ENCODE results near the gene ELOA. TPM values are rescaled to one million over a fixed set of nuclear protein-coding genes. Genes with fewer than 3 reads are reported as not detected.

ELOA gene
- total and polyA plus RNA-seq, 2 of the 13 experiments (the other 11 are each of a cell fraction or from before 2014, with no cell fraction given) = 14.2 to 28.5 TPM

- no peak for TF ChIP-seq ONECUT2 (CRISPR knock-in tag; IDR thresholded peaks at IDR 0.05)
- TF ChIP-seq, protein P1, sequence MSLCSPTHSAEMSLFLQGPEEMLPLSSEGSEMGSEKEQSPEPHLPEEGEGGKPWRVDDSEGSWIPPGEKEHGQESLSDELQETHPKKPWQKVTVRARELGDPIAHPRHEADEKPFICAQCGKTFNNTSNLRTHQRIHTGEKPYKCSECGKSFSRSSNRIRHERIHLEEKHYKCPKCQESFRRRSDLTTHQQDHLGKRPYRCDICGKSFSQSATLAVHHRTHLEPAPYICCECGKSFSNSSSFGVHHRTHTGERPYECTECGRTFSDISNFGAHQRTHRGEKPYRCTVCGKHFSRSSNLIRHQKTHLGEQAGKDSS (CRISPR knock-in tag; IDR thresholded peaks at IDR 0.05; ENCODE audit: borderline replicate concordance, low read depth) = no peak; the same call in 1 of the 2 replicates
- TF ChIP-seq, protein P2, sequence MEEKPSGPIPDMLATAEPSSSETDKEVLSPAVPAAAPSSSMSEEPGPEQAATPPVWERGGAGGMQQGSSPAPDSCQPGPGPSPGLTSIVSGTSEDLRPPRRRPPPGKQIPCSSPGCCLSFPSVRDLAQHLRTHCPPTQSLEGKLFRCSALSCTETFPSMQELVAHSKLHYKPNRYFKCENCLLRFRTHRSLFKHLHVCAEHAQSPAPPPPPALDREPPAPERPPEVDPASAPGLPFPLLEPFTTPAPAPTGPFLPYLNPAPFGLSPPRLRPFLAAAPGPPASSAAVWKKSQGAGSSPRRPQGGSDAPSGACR (CRISPR knock-in tag; IDR thresholded peaks at IDR 0.05) = no peak; the same call in 1 of the 2 replicates
- 0 out of 2 replicates have a peak, but pooled peaks have one; percentile 14 for TF ChIP-seq ZBTB39 (CRISPR knock-in tag; IDR thresholded peaks at IDR 0.05)
- peak; percentile 80; the same call in 1 of the 2 replicates for TF ChIP-seq MXD3 (CRISPR knock-in tag; IDR thresholded peaks at IDR 0.05)
- TF ChIP-seq ISL2 (CRISPR knock-in tag; IDR thresholded peaks at IDR 0.05) = 0 out of 2 replicates have a peak, but pooled peaks have one; percentile 16
- no peak; the same call in 1 of the 2 replicates for TF ChIP-seq ZSCAN9 (CRISPR knock-in tag; IDR thresholded peaks at IDR 0.05; ENCODE audit: borderline replicate concordance)
- TF ChIP-seq THAP11 (CRISPR knock-in tag; IDR thresholded peaks at IDR 0.05) = peak; percentile 86
- peak; percentile 64 for TF ChIP-seq HNRNPLL (IDR thresholded peaks at IDR 0.05; ENCODE audit: low read depth, low read length, poor library complexity, severe bottlenecking)
- peak; percentile 56; the same call in 1 of the 2 replicates for TF ChIP-seq ZNF782 (CRISPR knock-in tag; IDR thresholded peaks at IDR 0.05; ENCODE audit: borderline replicate concordance)
- TF ChIP-seq, protein P3, sequence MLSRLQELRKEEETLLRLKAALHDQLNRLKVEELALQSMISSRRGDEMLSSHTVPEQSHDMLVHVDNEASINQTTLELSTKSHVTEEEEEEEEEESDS (CRISPR knock-in tag; IDR thresholded peaks at IDR 0.05; ENCODE audit: borderline replicate concordance) = 0 out of 2 replicates have a peak, but pooled peaks have one; percentile 15
- TF ChIP-seq KLF15 (CRISPR knock-in tag; IDR thresholded peaks at IDR 0.05; ENCODE audit: borderline replicate concordance) = no peak
- TF ChIP-seq MIER2 (CRISPR knock-in tag; IDR thresholded peaks at IDR 0.05) = 0 out of 2 replicates have a peak, but pooled peaks have one; percentile 21
- TF ChIP-seq CSRNP2 (CRISPR knock-in tag; conservative IDR thresholded peaks at IDR 0.05; ENCODE audit: low read depth) = no peak
- no peak for TF ChIP-seq SP1 (IDR thresholded peaks at IDR 0.05)
- TF ChIP-seq SP1 (CRISPR knock-in tag; IDR thresholded peaks at IDR 0.05) = peak; percentile 85
- TF ChIP-seq EEA1 (CRISPR knock-in tag; IDR thresholded peaks at IDR 0.05; ENCODE audit: borderline replicate concordance) = peak; percentile 74; the same call in 1 of the 2 replicates
- no peak for TF ChIP-seq ZNF263 (CRISPR knock-in tag; IDR thresholded peaks at IDR 0.05)
- no peak for TF ChIP-seq FOXA1 (IDR thresholded peaks at IDR 0.05)
- TF ChIP-seq FOXA1 (CRISPR knock-in tag; IDR thresholded peaks at IDR 0.05) = peak; percentile 27; the same call in 1 of the 2 replicates
- TF ChIP-seq GTF3A (CRISPR knock-in tag; conservative IDR thresholded peaks at IDR 0.05) = no peak
- TF ChIP-seq, protein P4, sequence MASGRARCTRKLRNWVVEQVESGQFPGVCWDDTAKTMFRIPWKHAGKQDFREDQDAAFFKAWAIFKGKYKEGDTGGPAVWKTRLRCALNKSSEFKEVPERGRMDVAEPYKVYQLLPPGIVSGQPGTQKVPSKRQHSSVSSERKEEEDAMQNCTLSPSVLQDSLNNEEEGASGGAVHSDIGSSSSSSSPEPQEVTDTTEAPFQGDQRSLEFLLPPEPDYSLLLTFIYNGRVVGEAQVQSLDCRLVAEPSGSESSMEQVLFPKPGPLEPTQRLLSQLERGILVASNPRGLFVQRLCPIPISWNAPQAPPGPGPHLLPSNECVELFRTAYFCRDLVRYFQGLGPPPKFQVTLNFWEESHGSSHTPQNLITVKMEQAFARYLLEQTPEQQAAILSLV (CRISPR knock-in tag; IDR thresholded peaks at IDR 0.05; ENCODE audit: borderline replicate concordance) = peak; percentile 69; the same call in 1 of the 2 replicates
These were observed at the start of gene ELOA (continued) for GRCh38 chr1:23743287-23744152.
